HEK293 (cell line): ENCODE data around the gene NCOA6.

Source experiments
- CTCF ChIA-PET: fragments of 350-600 bp; formaldehyde crosslinking; extraction: SDS; loops from one replicate; lab custom pipeline; 2021; ENCODE audit warnings: antibody characterized with exemption; lab: Yijun Ruan, JAX
- POLR2A ChIA-PET: fragments of 300-600 bp; formaldehyde crosslinking; extraction: SDS; loops from one replicate; lab custom pipeline; 2020; ENCODE audit warnings: antibody characterized with exemption, inconsistent platforms; lab: Yijun Ruan, JAX
- H3K27ac ChIP-seq: fragments of 200-500 bp; sonication (Bioruptor generic); 2 replicates; pipeline ENCODE4 v1.5.1; 2014; ENCODE audit warnings: low read depth, low read length, control low read depth, inconsistent platforms; ENCODE audit errors: extremely low read depth
- H3K36me3 ChIP-seq, 2 experiments: fragments of 200-500 bp in 1 of 2; sonication (Bioruptor generic) in 1 of 2; 1 replicate in 1 of 2; 2 replicates in 1 of 2; pipeline ENCODE4 v1.5.1; 2014 to 2017; ENCODE audit warnings: inconsistent platforms in 2 of 2, low read length in 2 of 2; ENCODE audit not compliant: control insufficient read depth in 2 of 2, insufficient read depth in 1 of 2
- H3K4me1 ChIP-seq: fragments of 200-500 bp; sonication (Bioruptor generic); 2 replicates; pipeline ENCODE4 v1.5.1; 2014; ENCODE audit warnings: mild to moderate bottlenecking, low read length, inconsistent platforms; ENCODE audit not compliant: control insufficient read depth, insufficient read depth
- H3K4me3 ChIP-seq: 2 replicates; pipeline ENCODE4 v1.5.1; 2011; ENCODE audit warnings: low read depth, mild to moderate bottlenecking, control low read depth, low read length, moderate library complexity
- H3K9me3 ChIP-seq: fragments of 200-500 bp; sonication (Bioruptor generic); 2 replicates; pipeline ENCODE4 v1.5.1; 2014; ENCODE audit warnings: low read depth, low read length, inconsistent platforms; ENCODE audit not compliant: control insufficient read depth, insufficient read depth
- GLIS1 ChIP-seq: fragments of 450-650 bp; formaldehyde crosslinking; IDR thresholded peaks from 2 replicates; pipeline ENCODE4 v1.5.1; 2016; ENCODE audit warnings: missing biosample characterization, missing genetic modification characterization
- IKZF3 ChIP-seq: fragments of 450-650 bp; IDR thresholded peaks from 2 replicates; pipeline ENCODE4 v1.5.0; 2018; ENCODE audit warnings: missing biosample characterization, mild to moderate bottlenecking, missing genetic modification characterization, moderate library complexity
- KLF17 ChIP-seq: fragments of 450-650 bp; formaldehyde crosslinking; IDR thresholded peaks from 2 replicates; pipeline ENCODE4 v1.5.1; 2016; ENCODE audit warnings: missing biosample characterization, missing genetic modification characterization
- SCRT1 ChIP-seq: fragments of 450-650 bp; formaldehyde crosslinking; IDR thresholded peaks from 2 replicates; pipeline ENCODE4 v1.5.1; 2016; ENCODE audit warnings: missing biosample characterization, missing genetic modification characterization, borderline replicate concordance
- WT1 ChIP-seq: fragments of 450-650 bp; formaldehyde crosslinking; IDR thresholded peaks from 2 replicates; pipeline ENCODE4 v1.5.1; 2016; ENCODE audit warnings: missing biosample characterization, missing genetic modification characterization
- ZBTB44 ChIP-seq: fragments of 450-650 bp; IDR thresholded peaks from 2 replicates; pipeline ENCODE4 v1.5.1; 2018; ENCODE audit warnings: missing biosample characterization, mild to moderate bottlenecking, missing genetic modification characterization
- ZBTB48 ChIP-seq: fragments of 450-650 bp; formaldehyde crosslinking; IDR thresholded peaks from 2 replicates; pipeline ENCODE4 v1.5.1; 2016; ENCODE audit warnings: missing biosample characterization, missing genetic modification characterization
- ZBTB8A ChIP-seq: fragments of 450-650 bp; formaldehyde crosslinking; IDR thresholded peaks from 2 replicates; pipeline ENCODE4 v1.5.1; 2016; ENCODE audit warnings: missing biosample characterization, missing genetic modification characterization
- ZEB2 ChIP-seq: fragments of 450-650 bp; formaldehyde crosslinking; IDR thresholded peaks from 2 replicates; pipeline ENCODE4 v1.5.1; 2016; ENCODE audit warnings: missing biosample characterization, missing genetic modification characterization
- ZFHX2 ChIP-seq: fragments of 450-650 bp; formaldehyde crosslinking; conservative IDR thresholded peaks from 2 replicates; pipeline ENCODE4 v1.5.1; 2016; ENCODE audit warnings: missing biosample characterization, missing genetic modification characterization
- ZFP69B ChIP-seq: fragments of 450-650 bp; formaldehyde crosslinking; IDR thresholded peaks from 2 replicates; pipeline ENCODE4 v1.5.1; 2016; ENCODE audit warnings: missing biosample characterization, missing genetic modification characterization
- ZNF121 ChIP-seq: fragments of 450-650 bp; formaldehyde crosslinking; IDR thresholded peaks from 2 replicates; pipeline ENCODE4 v1.5.1; 2016; ENCODE audit warnings: missing biosample characterization, missing genetic modification characterization
- ZNF274 ChIP-seq, 2 experiments: fragments of 200-500 bp in 1 of 2; fragments of 450-650 bp in 1 of 2; sonication (Bioruptor generic) in 1 of 2; formaldehyde crosslinking in 1 of 2; IDR thresholded peaks; 2 replicates each; pipeline versions ENCODE4 v1.5.1 to v1.6.1; 2014 to 2016; ENCODE audit warnings: borderline replicate concordance in 1 of 2, inconsistent platforms in 1 of 2, low read length in 1 of 2, missing biosample characterization in 1 of 2, missing genetic modification characterization in 1 of 2
- ZNF324 ChIP-seq: fragments of 450-650 bp; formaldehyde crosslinking; IDR thresholded peaks from 2 replicates; pipeline ENCODE4 v1.5.1; 2016; ENCODE audit warnings: missing biosample characterization, missing genetic modification characterization
- ZNF341 ChIP-seq: fragments of 450-650 bp; formaldehyde crosslinking; IDR thresholded peaks from 2 replicates; pipeline ENCODE4; 2016; ENCODE audit warnings: low read depth, missing biosample characterization, missing genetic modification characterization
- ZNF501 ChIP-seq: fragments of 450-650 bp; formaldehyde crosslinking; IDR thresholded peaks from 2 replicates; pipeline ENCODE4 v1.5.1; 2016; ENCODE audit warnings: missing biosample characterization, missing genetic modification characterization
- ZNF518A ChIP-seq: fragments of 450-650 bp; formaldehyde crosslinking; conservative IDR thresholded peaks from 2 replicates; pipeline ENCODE4 v1.5.1; 2016; ENCODE audit warnings: low read depth, missing biosample characterization, missing genetic modification characterization
- ZNF548 ChIP-seq: fragments of 450-650 bp; formaldehyde crosslinking; IDR thresholded peaks from 2 replicates; pipeline ENCODE4 v1.5.1; 2016; ENCODE audit warnings: missing biosample characterization, missing genetic modification characterization
- ZNF600 ChIP-seq: fragments of 450-650 bp; formaldehyde crosslinking; IDR thresholded peaks from 2 replicates; pipeline ENCODE4 v1.5.1; 2016; ENCODE audit warnings: missing biosample characterization, missing genetic modification characterization
- ZNF639 ChIP-seq: fragments of 450-650 bp; formaldehyde crosslinking; IDR thresholded peaks from 2 replicates; pipeline ENCODE4 v1.5.1; 2016; ENCODE audit warnings: missing biosample characterization, missing genetic modification characterization
- ZNF670 ChIP-seq: fragments of 450-650 bp; formaldehyde crosslinking; IDR thresholded peaks from 2 replicates; pipeline ENCODE4 v1.5.1; 2016; ENCODE audit warnings: missing biosample characterization, missing genetic modification characterization, low read depth
- ZNF776 ChIP-seq: fragments of 450-650 bp; formaldehyde crosslinking; IDR thresholded peaks from 2 replicates; pipeline ENCODE4 v1.5.0; 2017; ENCODE audit warnings: missing biosample characterization, missing genetic modification characterization, borderline replicate concordance
- ZNF777 ChIP-seq: fragments of 450-650 bp; formaldehyde crosslinking; IDR thresholded peaks from 2 replicates; pipeline ENCODE4 v1.5.1; 2017; ENCODE audit warnings: missing biosample characterization, missing genetic modification characterization, borderline replicate concordance
- ZNF791 ChIP-seq: fragments of 450-650 bp; formaldehyde crosslinking; IDR thresholded peaks from 2 replicates; pipeline ENCODE4 v1.5.1; 2016; ENCODE audit warnings: missing biosample characterization, missing genetic modification characterization

Gene NCOA6

GRCh38 chr20:34676642-34677373 lies 148.6 kb downstream of the NCOA6 start, which contains the start of gene PIGU:
Gene PIGU (minus strand): TSS chr20:34677092. CDS start chr20:34677085, 7 bp downstream.
- ChIA-PET POLR2A (interaction anchor here (0.7 to 1.3 kb wide), 10 partner anchors 8 to 148 kb away, joined by 3 to 5 read pairs (median 3); no protein-coding TSS in a partner anchor), CTCF (interaction anchor here (1.0 to 1.1 kb wide), 2 partner anchors 12 to 14 kb away, joined by 3 to 4 read pairs; no protein-coding TSS in a partner anchor)
- Histone ChIP-seq H3K4me3 (peak within 1 kb of the TSS; percentile 57), H3K4me1 (no peaks in the 10 kb centered on the region), H3K27ac (peak within 1 kb of the TSS; percentile 72), H3K36me3 (no peaks in the 10 kb centered on the region; a peak in 1 of 3 replicates), H3K9me3 (no peaks in the 10 kb centered on the region)
- TF ChIP-seq WT1 (tag by site-specific recombination) = no peak
- TF ChIP-seq ZBTB48 (tag by site-specific recombination) = no peak; the same call in 1 of the 2 replicates
- peak; percentile 81 for TF ChIP-seq ZBTB8A (tag by site-specific recombination)
- 0 out of 2 replicates have a peak, but pooled peaks have one; percentile 81 for TF ChIP-seq ZEB2 (tag by site-specific recombination)
- peak; percentile 12; the same call in 1 of the 2 replicates for TF ChIP-seq ZNF600 (tag by site-specific recombination)
- peak; percentile 42; the same call in 1 of the 2 replicates for TF ChIP-seq ZNF501
- no peak for TF ChIP-seq ZNF670
- TF ChIP-seq GLIS1 (tag by site-specific recombination) = peak; percentile 68
- peak; percentile 61; the same call in 1 of the 2 replicates for TF ChIP-seq IKZF3 (tag by site-specific recombination)
- TF ChIP-seq ZNF274 (IDR thresholded peaks at IDR 0.05; ENCODE audit: low read length) = no peak
- no peak for TF ChIP-seq ZNF274 (tag by site-specific recombination; IDR thresholded peaks at IDR 0.05; ENCODE audit: borderline replicate concordance)
- TF ChIP-seq KLF17 (tag by site-specific recombination) = peak; percentile 66; the same call in 1 of the 2 replicates
- TF ChIP-seq ZNF341 = peak; percentile 75
- TF ChIP-seq ZNF121 (tag by site-specific recombination) = no peak
- TF ChIP-seq ZNF548 = no peak
- TF ChIP-seq ZNF791 (tag by site-specific recombination) = no peak
- peak; percentile 92 for TF ChIP-seq ZFHX2
- TF ChIP-seq ZNF639 (tag by site-specific recombination) = no peak; the same call in 1 of the 2 replicates
- no peak for TF ChIP-seq ZNF518A (tag by site-specific recombination)
- no peak for TF ChIP-seq ZNF776
- peak; percentile 61; the same call in 1 of the 2 replicates for TF ChIP-seq ZNF324 (tag by site-specific recombination)
- TF ChIP-seq ZNF777 (tag by site-specific recombination) = no peak
- no peak for TF ChIP-seq SCRT1
- no peak for TF ChIP-seq ZBTB44 (tag by site-specific recombination)
- TF ChIP-seq ZFP69B (tag by site-specific recombination) = peak; percentile 17; the same call in 1 of the 2 replicates
